HCT116 (cell line): ENCODE measurements around the gene GSTM5. TPM values are rescaled to one million over a fixed set of nuclear protein-coding genes. Genes with fewer than 3 reads are reported as not detected.

ENCODE experiments used
- ATAC-seq: fragments of 200-7000 bp; cut with Tn5 transposase; 2 replicates; pipeline ENCODE4 v1.9.1; 2020; ENCODE audit warnings: mild to moderate bottlenecking, moderate library complexity
- BruUV-seq: library from RNA; stranded (reverse); fragments of 400-500 nt; replicated peaks from 2 replicates; lab custom pipeline; 2021; lab: Mats Ljungman, UMichigan
- CTCF ChIA-PET: fragments of 300-600 bp; sonication (Branson Sonifier 250); formaldehyde crosslinking; loops from one replicate; lab custom pipeline; 2021; ENCODE audit warnings: antibody characterized with exemption; lab: Charles Lee
- POLR2A ChIA-PET: fragments of 300-600, 350-600 bp; sonication (Branson Sonifier 250); formaldehyde crosslinking; loops from one replicate; lab custom pipeline; 2021; ENCODE audit warnings: antibody characterized with exemption; lab: Charles Lee
- RAD21 ChIA-PET, 2 experiments: fragments of 300-600 bp; sonication (Branson Sonifier 250); formaldehyde crosslinking; loops; one replicate each; lab custom pipeline; 2023; ENCODE audit warnings: low total read pairs in 2 of 2; ENCODE audit not compliant: uncharacterized antibody in 2 of 2, unreplicated experiment in 2 of 2, low non-redundant PET in 1 of 2; lab: Charles Lee
- DNase-seq: peaks from one replicate; pipeline ENCODE4 v3.0.0-alpha.2; 2010; ENCODE audit warnings: low read depth, low spot score
- H2AFZ ChIP-seq: fragments of 200-600 bp; shearing (Covaris generic), sonication (generic); 2 replicates; pipeline ENCODE4 v1.6.1; 2017; ENCODE audit warnings: low read depth, mixed run types, mixed read lengths, antibody characterized with exemption, low read length; ENCODE audit not compliant: poor library complexity, severe bottlenecking
- H3K27ac ChIP-seq: 2 replicates; pipeline ENCODE4 v1.5.1; 2012; ENCODE audit warnings: low read depth, low read length
- H3K27me3 ChIP-seq: fragments of 200-600 bp; sonication (generic); 2 replicates; pipeline ENCODE4 v1.6.1; 2016; ENCODE audit warnings: mixed run types, low read length, mixed read lengths; ENCODE audit not compliant: insufficient read depth
- H3K36me3 ChIP-seq, 2 experiments: fragments of 200-500 bp in 1 of 2; fragments of 200-600 bp in 1 of 2; sonication (Bioruptor generic) in 1 of 2; sonication (generic) in 1 of 2; 2 replicates each; pipeline versions ENCODE4 v1.5.1 to v1.6.1; 2014 to 2016; ENCODE audit warnings: low read length in 2 of 2, inconsistent platforms in 1 of 2, mixed read lengths in 1 of 2, mixed run types in 1 of 2; ENCODE audit not compliant: insufficient read depth in 2 of 2, control insufficient read depth in 1 of 2
- H3K4me1 ChIP-seq, 2 experiments: fragments of 200-600 bp in 1 of 2; sonication (generic) in 1 of 2; 2 replicates each; pipeline versions ENCODE4 v1.5.1 to v1.6.1; 2012 to 2017; ENCODE audit warnings: low read length in 2 of 2, inconsistent platforms in 1 of 2, mild to moderate bottlenecking in 1 of 2, mixed read lengths in 1 of 2, mixed run types in 1 of 2, moderate library complexity in 1 of 2; ENCODE audit not compliant: insufficient read depth in 2 of 2, control insufficient read depth in 1 of 2
- H3K4me2 ChIP-seq: fragments of 200-600 bp; sonication (generic); 2 replicates; pipeline ENCODE4 v1.6.1; 2017; ENCODE audit warnings: mixed run types, low read length, mixed read lengths
- H3K4me3 ChIP-seq, 2 experiments: fragments of 200-600 bp in 1 of 2; sonication (generic) in 1 of 2; replicated peaks in 1 of 2; 2 replicates each; pipeline ENCODE4 v1.5.1; 2011 to 2016; ENCODE audit warnings: low read length in 2 of 2, control low read depth in 1 of 2, low read depth in 1 of 2, mild to moderate bottlenecking in 1 of 2, mixed read lengths in 1 of 2, mixed run types in 1 of 2
- H3K79me2 ChIP-seq: fragments of 200-600 bp; sonication (generic); 2 replicates; pipeline ENCODE4 v1.6.1; 2017; ENCODE audit warnings: mild to moderate bottlenecking, mixed run types, low read length, moderate library complexity, mixed read lengths; ENCODE audit not compliant: insufficient read depth
- H3K9ac ChIP-seq: fragments of 200-600 bp; sonication (generic); 2 replicates; pipeline ENCODE4 v1.6.1; 2016; ENCODE audit warnings: low read length, mixed read lengths
- H3K9me2 ChIP-seq: fragments of 200-600 bp; sonication (generic), shearing (Covaris generic); 2 replicates; pipeline ENCODE4 v1.6.1; 2017; ENCODE audit warnings: mixed run types, mild to moderate bottlenecking, moderate library complexity; ENCODE audit not compliant: insufficient read depth
- H3K9me3 ChIP-seq, 2 experiments: fragments of 200-500 bp in 1 of 2; fragments of 200-600 bp in 1 of 2; sonication (Bioruptor generic) in 1 of 2; sonication (generic) in 1 of 2; 2 replicates each; pipeline ENCODE4 v1.6.1; 2014 to 2017; ENCODE audit warnings: low read length in 2 of 2, mixed read lengths in 2 of 2, inconsistent platforms in 1 of 2, low read depth in 1 of 2, mild to moderate bottlenecking in 1 of 2, mixed run types in 1 of 2, moderate library complexity in 1 of 2; ENCODE audit not compliant: control insufficient read depth in 1 of 2, insufficient read depth in 1 of 2
- H4K20me1 ChIP-seq: fragments of 200-600 bp; sonication (generic), shearing (Covaris generic); 2 replicates; pipeline ENCODE4 v1.6.1; 2017; ENCODE audit warnings: mixed run types, mild to moderate bottlenecking, moderate library complexity; ENCODE audit not compliant: insufficient read depth
- FOSL1 ChIP-seq: IDR thresholded peaks from 2 replicates; pipeline ENCODE4 v1.6.1; 2012; ENCODE audit warnings: low read depth
- JUND ChIP-seq: IDR thresholded peaks from 2 replicates; pipeline ENCODE4 v1.6.1; 2012
- MAX ChIP-seq: IDR thresholded peaks from 2 replicates; pipeline ENCODE4 v1.6.1; 2012
- intact Hi-C: fragments of 100-400 bp; cut with micrococcal nuclease; formaldehyde crosslinking; loops from 2 replicates; pipeline ENCODE4 v1.10.0; 2022
- total RNA-seq: library from RNA; stranded (reverse); gene quantifications from one replicate; pipeline ENCODE4 v1.2.1, GENCODE V29; 2021; ENCODE audit not compliant: unreplicated experiment
- TF ChIP-seq, protein P1 (sequence below): IDR thresholded peaks from 2 replicates; pipeline ENCODE4 v1.6.1; 2011; ENCODE audit warnings: mild to moderate bottlenecking, low read length, moderate library complexity; ENCODE audit not compliant: insufficient replicate concordance; ENCODE audit errors: extremely low read depth

The GSTM5 gene
- total RNA-seq, 1 experiment from 2014 or later, result not detected

DNA sequence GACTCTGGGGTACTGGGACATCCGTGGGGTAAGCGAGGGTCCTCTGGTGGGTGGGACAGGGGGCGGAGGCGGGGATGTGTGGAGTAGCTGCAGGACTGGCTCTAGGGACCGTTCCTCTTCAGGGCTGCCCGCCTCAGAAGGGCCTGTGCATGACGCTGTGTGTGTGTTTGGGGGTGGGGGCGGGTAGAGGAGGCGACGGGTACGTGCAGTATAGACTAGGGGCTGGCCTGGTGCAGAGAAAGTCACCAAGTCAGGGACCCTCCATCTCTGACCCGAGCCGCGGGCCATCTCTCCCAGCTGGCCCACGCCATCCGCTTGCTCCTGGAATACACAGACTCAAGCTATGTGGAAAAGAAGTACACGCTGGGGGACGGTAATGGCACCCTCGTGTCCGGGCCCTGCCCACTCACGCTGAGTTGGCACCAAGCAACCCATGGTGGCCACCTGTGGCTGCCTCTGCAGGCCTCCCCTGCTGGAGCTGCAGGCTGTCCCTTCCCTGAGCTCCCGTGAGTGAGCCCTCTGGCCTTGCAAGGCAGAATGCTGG is 342 bp downstream of the GSTM5 start:
- no TSS peak for BruUV-seq
- H3K27me3 ChIP-seq, result no peaks in the 10 kb centered on the region
- H3K9me3 ChIP-seq, result peaks cover 0 to 6% of the 10 kb centered on the region in 2 experiments; a peak in 1 of 4 replicates
- intact Hi-C loops, result no loop called here
- H3K4me3 ChIP-seq, result no peak overlapping the region
- CTCF ChIA-PET, result no interaction called here
- no peaks in the 10 kb centered on the region for H4K20me1 ChIP-seq
- no peak for DNase-seq
- POLR2A ChIA-PET, result no interaction called here
- no peak overlapping the region for H3K27ac ChIP-seq
- no peak overlapping the region for H2AFZ ChIP-seq
- no peaks in the 10 kb centered on the region for H3K4me1 ChIP-seq
- no peaks in the 10 kb centered on the region for H3K9me2 ChIP-seq
- no peak for ATAC-seq
- TF ChIP-seq, protein P1, sequence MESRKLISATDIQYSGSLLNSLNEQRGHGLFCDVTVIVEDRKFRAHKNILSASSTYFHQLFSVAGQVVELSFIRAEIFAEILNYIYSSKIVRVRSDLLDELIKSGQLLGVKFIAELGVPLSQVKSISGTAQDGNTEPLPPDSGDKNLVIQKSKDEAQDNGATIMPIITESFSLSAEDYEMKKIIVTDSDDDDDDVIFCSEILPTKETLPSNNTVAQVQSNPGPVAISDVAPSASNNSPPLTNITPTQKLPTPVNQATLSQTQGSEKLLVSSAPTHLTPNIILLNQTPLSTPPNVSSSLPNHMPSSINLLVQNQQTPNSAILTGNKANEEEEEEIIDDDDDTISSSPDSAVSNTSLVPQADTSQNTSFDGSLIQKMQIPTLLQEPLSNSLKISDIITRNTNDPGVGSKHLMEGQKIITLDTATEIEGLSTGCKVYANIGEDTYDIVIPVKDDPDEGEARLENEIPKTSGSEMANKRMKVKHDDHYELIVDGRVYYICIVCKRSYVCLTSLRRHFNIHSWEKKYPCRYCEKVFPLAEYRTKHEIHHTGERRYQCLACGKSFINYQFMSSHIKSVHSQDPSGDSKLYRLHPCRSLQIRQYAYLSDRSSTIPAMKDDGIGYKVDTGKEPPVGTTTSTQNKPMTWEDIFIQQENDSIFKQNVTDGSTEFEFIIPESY, result no peak
- RAD21 ChIA-PET, result no interaction called here
- H3K79me2 ChIP-seq, result no peaks in the 10 kb centered on the region
- H3K4me2 ChIP-seq, result no peak overlapping the region
- no peaks in the 10 kb centered on the region for H3K36me3 ChIP-seq
- H3K9ac ChIP-seq, result no peak overlapping the region

DNA sequence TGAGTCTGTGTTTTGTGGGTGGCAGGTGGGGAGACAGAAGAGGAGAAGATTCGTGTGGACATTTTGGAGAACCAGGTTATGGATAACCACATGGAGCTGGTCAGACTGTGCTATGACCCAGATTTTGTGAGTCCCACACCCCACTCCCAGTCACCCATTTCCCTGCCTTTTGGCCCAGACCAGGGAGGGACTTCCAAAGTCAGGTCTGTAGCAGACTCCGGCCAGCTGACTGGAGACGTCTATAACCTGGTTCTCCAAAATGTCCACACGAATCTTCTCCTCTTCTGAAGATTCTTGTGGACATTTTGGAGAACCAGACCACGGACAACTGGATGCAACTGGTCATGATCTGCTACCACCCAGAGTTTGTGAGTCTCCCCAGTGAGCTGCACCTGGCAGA is 1.6 kb downstream of the GSTM5 start:
- H3K9me2 ChIP-seq, result no peaks in the 10 kb centered on the region
- H3K4me3 ChIP-seq, result no peak overlapping the region
- H3K9ac ChIP-seq, result no peak overlapping the region
- no peak for ATAC-seq
- H3K27me3 ChIP-seq, result no peaks in the 10 kb centered on the region
- H2AFZ ChIP-seq, result no peak overlapping the region
- intact Hi-C loops, result no loop called here
- no peak for TF ChIP-seq JUND
- no peak for TF ChIP-seq FOSL1
- TF ChIP-seq MAX, result no peak
- TF ChIP-seq, all 23 proteins: peak for 0
- H3K79me2 ChIP-seq, result no peaks in the 10 kb centered on the region
- H3K27ac ChIP-seq, result no peak overlapping the region
- H3K9me3 ChIP-seq, result no peaks in the 10 kb centered on the region
- BruUV-seq, result no TSS peak
- RAD21 ChIA-PET, result no interaction called here
- DNase-seq, result no peak
- CTCF ChIA-PET, result no interaction called here
- H4K20me1 ChIP-seq, result no peaks in the 10 kb centered on the region
- POLR2A ChIA-PET, result no interaction called here
- peaks cover 0 to under 1% of the 10 kb centered on the region in 2 experiments; a peak in 2 of 4 replicates for H3K4me1 ChIP-seq
- no peaks in the 10 kb centered on the region for H3K36me3 ChIP-seq
- no peak overlapping the region for H3K4me2 ChIP-seq
